A673 (cell line): ENCODE measurements around the gene ATRNL1. TPM values are rescaled to one million over a fixed set of nuclear protein-coding genes. Genes with fewer than 3 reads are reported as not detected.

ENCODE experiments used
- BruUV-seq: library from RNA; stranded (reverse); fragments of 400-500 nt; replicated peaks from 2 replicates; lab custom pipeline; 2021; lab: Mats Ljungman, UMichigan
- CTCF ChIA-PET: fragments of 300-600 bp; sonication (Branson Sonifier 250); formaldehyde crosslinking; loops from one replicate; lab custom pipeline; 2022; ENCODE audit warnings: antibody characterized with exemption; lab: Charles Lee
- POLR2A ChIA-PET: fragments of 300-600 bp; sonication (Branson Sonifier 250); formaldehyde crosslinking; loops from one replicate; lab custom pipeline; 2022; ENCODE audit warnings: antibody characterized with exemption; ENCODE audit not compliant: low non-redundant PET; lab: Charles Lee
- DNase-seq: peaks from one replicate; pipeline ENCODE4 v3.0.0-alpha.2; 2015; ENCODE audit warnings: low spot score
- H3K27ac ChIP-seq: fragments of 200-600 bp; sonication (generic); 2 replicates; pipeline ENCODE4 v1.5.1; 2016; ENCODE audit warnings: mixed run types, low read depth, mild to moderate bottlenecking, mixed read lengths, antibody characterized with exemption, low read length; ENCODE audit not compliant: poor library complexity, severe bottlenecking
- H3K27me3 ChIP-seq: fragments of 200-600 bp; sonication (generic); replicated peaks from 2 replicates; pipeline ENCODE4 v1.6.1; 2017; ENCODE audit warnings: mixed run types, low read depth, mild to moderate bottlenecking, mixed read lengths, antibody characterized with exemption, low read length; ENCODE audit not compliant: insufficient read depth, poor library complexity
- H3K36me3 ChIP-seq: fragments of 200-600 bp; sonication (generic); 2 replicates; pipeline ENCODE4 v1.6.1; 2016; ENCODE audit warnings: mixed run types, mild to moderate bottlenecking, mixed read lengths, antibody characterized with exemption, low read length; ENCODE audit not compliant: insufficient read depth, poor library complexity, severe bottlenecking
- H3K4me1 ChIP-seq: fragments of 200-600 bp; sonication (generic); 2 replicates; pipeline ENCODE4 v1.6.1; 2017; ENCODE audit warnings: mixed run types, mild to moderate bottlenecking, mixed read lengths, antibody characterized with exemption, low read length; ENCODE audit not compliant: insufficient read depth, poor library complexity, severe bottlenecking
- H3K4me3 ChIP-seq: fragments of 200-600 bp; sonication (generic); 2 replicates; pipeline ENCODE4 v1.5.1; 2016; ENCODE audit warnings: low read depth, mixed run types, mild to moderate bottlenecking, mixed read lengths, low read length; ENCODE audit not compliant: poor library complexity, severe bottlenecking
- H3K9me3 ChIP-seq: fragments of 200-600 bp; sonication (generic); 2 replicates; pipeline ENCODE4 v1.6.1; 2016; ENCODE audit warnings: mixed run types, low read depth, mild to moderate bottlenecking, mixed read lengths, antibody characterized with exemption, low read length; ENCODE audit not compliant: poor library complexity, severe bottlenecking
- CTCF ChIP-seq: fragments of 300-800, 200-600 bp; sonication (generic); conservative IDR thresholded peaks from 2 replicates; pipeline ENCODE4 v1.5.1; 2017; ENCODE audit warnings: low read depth, mild to moderate bottlenecking, antibody characterized with exemption, low read length, moderate library complexity, mixed read lengths
- EZH2 ChIP-seq: fragments of 200-600 bp; sonication (generic); IDR thresholded peaks from 2 replicates; pipeline ENCODE4 v1.6.1; 2017; ENCODE audit warnings: borderline replicate concordance, low read depth, mild to moderate bottlenecking, mixed read lengths, antibody characterized with exemption, low read length; ENCODE audit not compliant: poor library complexity, severe bottlenecking
- intact Hi-C: fragments of 100-400 bp; cut with micrococcal nuclease; formaldehyde crosslinking; loops from one replicate; pipeline ENCODE4 v1.10.0; 2022; ENCODE audit not compliant: unreplicated experiment
- total RNA-seq: library from RNA; stranded (reverse); gene quantifications from 2 replicates; pipeline ENCODE4 v1.2.3, GENCODE V29; 2021

The ATRNL1 gene
- total RNA-seq, 1 experiment from 2014 or later, result 3.0 TPM

- Histone ChIP-seq H3K4me1 (no peaks in the 10 kb centered on the region), H3K9me3 (no peaks in the 10 kb centered on the region), H3K27me3 (no peaks in the 10 kb centered on the region), H3K36me3 (no peaks in the 10 kb centered on the region), H3K27ac (no peak overlapping the region), H3K4me3 (no peak overlapping the region)
- DNase-seq, result no peak
- intact Hi-C loops, result no loop called here
- POLR2A ChIA-PET, result no interaction called here
- TF ChIP-seq CTCF (no peak), EZH2 (no peak)
- CTCF ChIA-PET, result no interaction called here
- BruUV-seq, result no TSS peak
Measured at GRCh38 chr10:115992236-115992986, 899.2 kb downstream of the ATRNL1 start.

- H3K27ac ChIP-seq, result no peak overlapping the region
- TF ChIP-seq EZH2 (no peak), CTCF (no peak)
- H3K36me3 ChIP-seq, result no peaks in the 10 kb centered on the region
- ChIA-PET CTCF (no interaction called here), POLR2A (no interaction called here)
- no TSS peak for BruUV-seq
- H3K4me3 ChIP-seq, result no peak overlapping the region
- no peaks in the 10 kb centered on the region for H3K4me1 ChIP-seq
- no peaks in the 10 kb centered on the region for H3K9me3 ChIP-seq
- H3K27me3 ChIP-seq, result peaks cover 4% of the 10 kb centered on the region
- intact Hi-C loops, result no loop called here
- DNase-seq, result no peak
Measured at GRCh38 chr10:115996031-115996430, 902.9 kb downstream of the ATRNL1 start.

- Histone ChIP-seq H3K36me3 (no peaks in the 10 kb centered on the region), H3K4me3 (no peak overlapping the region), H3K4me1 (no peaks in the 10 kb centered on the region), H3K27ac (no peak overlapping the region), H3K27me3 (peaks cover 10% of the 10 kb centered on the region), H3K9me3 (no peaks in the 10 kb centered on the region)
- DNase-seq, result no peak
- TF ChIP-seq CTCF (no peak), EZH2 (no peak)
- ChIA-PET POLR2A (no interaction called here), CTCF (no interaction called here)
- intact Hi-C loops, result no loop called here
- BruUV-seq, result no TSS peak
Measured at GRCh38 chr10:115998301-115998700, 905.1 kb downstream of the ATRNL1 start.

Other genes starting within 250 kb of the ATRNL1 start
- 29.6 and 30.0 TPM in 2 replicates for gene TRUB1, start 155.2 kb upstream of the ATRNL1 start, total RNA-seq